HG02759 (cell line): ENCODE measurements around the gene MED20.

Experiments
- ATAC-seq: cut with Tn5 transposase; IDR thresholded peaks from one replicate; pipeline ENCODE4 v1.9.1; 2021; ENCODE audit warnings: mild to moderate bottlenecking, moderate library complexity; ENCODE audit not compliant: unreplicated experiment

MED20 gene

DNA sequence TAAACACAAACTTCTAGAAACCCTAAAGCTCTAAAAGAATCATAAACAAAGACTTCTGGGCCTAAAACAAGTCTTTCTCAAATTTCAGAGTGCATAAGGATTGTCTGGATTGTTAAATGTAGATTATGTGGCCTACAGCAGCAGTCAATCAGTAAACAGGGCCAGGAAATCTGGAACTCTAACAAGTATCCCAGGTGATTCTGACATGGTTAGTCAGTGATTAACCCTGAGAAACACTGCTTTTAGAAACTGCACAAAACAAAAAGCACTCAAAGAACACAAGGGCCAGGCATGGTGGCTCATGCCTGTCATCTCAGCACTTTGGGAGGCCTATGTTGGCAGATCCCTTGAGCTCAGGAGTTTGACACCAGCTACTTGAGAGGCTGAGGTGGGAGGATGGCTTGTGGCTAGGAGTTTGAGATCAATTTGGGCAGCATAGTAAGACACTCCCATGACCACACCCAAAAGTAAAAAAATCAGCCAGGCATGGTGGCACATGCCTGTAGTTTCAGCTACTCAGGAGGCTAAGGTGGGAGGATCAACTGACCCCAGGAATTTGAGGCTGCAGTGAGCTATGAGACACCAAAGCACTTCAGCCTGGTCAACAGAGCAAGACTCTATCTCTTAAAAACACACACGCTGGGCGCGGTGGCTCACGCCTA is 5.9 kb downstream of the MED20 start:
- no peak for ATAC-seq

DNA sequence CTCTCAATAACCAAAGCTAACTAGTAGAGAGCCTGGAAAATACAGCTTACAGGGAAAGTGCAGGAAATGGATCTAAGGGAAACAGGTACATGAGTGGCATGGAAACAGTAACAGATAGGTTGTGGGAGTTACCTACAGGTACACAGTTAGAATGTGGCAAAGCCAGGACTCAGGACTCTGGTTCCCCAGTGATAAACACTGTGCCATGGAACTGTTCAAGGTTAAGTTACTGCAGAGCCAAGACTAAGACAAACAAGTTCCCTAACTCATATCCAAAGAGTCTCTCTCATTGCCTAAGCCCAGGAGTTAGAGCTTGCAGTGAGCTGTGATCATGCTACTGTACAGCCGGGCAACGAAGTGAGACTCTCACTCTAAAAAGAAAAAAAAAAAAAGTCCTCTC is 6.6 kb downstream of the MED20 start:
- ATAC-seq, result no peak

DNA sequence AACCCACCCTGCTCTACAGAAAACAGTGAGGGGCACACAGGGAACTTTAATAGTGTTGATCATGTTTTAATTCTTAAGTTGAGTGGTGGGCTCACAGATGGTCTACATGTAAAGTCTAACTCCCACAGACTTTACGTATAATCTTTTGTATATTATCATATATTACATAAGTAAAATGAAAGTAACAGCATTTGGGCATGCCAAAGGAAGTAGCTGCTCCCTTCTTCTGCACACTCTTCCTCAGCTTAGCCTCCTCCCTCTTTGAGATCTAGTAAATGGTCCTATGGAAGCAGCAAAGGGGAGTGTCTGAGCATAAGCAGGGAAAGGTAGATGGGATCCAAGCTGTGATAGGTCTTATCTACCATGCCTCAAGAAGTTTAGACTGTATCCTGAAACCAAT is 11.2 kb downstream of the MED20 start:
- no peak for ATAC-seq

DNA sequence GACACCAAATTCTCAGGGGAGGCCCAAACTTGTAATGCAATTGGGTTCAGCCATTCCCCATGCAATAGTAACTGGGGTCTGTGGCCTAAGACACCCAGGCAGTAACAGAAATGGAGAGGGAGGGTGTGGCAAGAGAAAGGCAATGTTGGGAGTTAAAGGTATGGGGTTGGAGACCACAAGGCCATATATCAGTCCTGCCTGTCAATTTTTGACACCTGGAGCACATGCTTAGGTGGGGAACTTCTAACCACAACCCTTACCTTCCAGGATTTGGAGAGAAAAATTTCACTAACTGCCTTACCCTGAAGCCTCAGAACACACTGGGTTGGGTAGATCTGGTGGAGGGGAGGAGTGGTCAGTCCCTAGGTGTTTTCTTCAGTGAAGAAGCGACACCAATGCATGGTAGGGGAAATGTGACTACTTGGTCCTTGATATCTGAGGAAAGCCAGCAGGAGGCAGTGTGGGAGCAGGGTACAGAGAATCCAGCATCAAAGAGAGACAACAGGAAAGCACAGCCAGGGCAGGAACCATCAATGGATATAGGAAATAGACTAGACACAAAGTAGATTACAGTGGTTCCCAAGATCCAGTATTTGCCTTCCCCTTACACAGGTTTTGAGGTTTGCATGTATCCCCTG is 18.9 kb downstream of the MED20 start:
- no peak for ATAC-seq

DNA sequence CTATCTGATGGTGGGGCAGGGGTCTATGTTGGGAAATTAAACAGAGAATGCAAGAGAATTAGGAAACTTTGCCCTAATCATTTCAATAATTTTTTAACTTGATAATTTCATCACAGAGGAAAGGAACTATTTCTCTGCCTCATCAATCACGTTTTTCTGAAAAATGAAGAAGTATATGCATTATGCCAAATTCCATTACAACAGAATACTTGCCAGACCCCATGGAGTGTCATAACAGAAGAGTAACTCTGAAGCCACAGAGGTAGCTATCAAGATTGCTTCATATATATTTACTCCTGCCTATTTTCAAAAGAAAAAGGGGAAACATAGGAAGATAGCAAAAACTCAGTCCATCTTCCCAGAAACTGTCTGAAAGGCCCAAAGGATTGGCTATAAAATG is 20.1 kb downstream of the MED20 start:
- no peak for ATAC-seq

DNA sequence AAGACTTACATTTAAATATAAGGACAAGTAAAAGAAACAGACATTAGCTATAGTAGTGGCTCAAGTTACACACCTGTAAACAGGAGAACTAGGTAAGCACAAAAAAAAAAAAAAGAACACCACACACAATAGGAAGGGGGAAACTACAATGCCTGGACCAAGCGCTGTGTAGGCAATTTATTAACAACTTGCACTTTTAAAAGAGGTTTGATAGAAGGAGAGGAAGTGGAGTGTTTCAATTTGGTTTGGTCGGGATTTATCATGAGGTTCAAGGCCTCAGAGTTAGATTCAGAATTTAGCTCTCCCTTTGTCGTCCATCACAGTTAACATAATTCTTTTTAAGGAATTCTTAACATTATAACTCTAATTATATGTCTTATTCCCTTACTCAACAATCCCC is 24.7 kb downstream of the MED20 start:
- no peak for ATAC-seq

DNA sequence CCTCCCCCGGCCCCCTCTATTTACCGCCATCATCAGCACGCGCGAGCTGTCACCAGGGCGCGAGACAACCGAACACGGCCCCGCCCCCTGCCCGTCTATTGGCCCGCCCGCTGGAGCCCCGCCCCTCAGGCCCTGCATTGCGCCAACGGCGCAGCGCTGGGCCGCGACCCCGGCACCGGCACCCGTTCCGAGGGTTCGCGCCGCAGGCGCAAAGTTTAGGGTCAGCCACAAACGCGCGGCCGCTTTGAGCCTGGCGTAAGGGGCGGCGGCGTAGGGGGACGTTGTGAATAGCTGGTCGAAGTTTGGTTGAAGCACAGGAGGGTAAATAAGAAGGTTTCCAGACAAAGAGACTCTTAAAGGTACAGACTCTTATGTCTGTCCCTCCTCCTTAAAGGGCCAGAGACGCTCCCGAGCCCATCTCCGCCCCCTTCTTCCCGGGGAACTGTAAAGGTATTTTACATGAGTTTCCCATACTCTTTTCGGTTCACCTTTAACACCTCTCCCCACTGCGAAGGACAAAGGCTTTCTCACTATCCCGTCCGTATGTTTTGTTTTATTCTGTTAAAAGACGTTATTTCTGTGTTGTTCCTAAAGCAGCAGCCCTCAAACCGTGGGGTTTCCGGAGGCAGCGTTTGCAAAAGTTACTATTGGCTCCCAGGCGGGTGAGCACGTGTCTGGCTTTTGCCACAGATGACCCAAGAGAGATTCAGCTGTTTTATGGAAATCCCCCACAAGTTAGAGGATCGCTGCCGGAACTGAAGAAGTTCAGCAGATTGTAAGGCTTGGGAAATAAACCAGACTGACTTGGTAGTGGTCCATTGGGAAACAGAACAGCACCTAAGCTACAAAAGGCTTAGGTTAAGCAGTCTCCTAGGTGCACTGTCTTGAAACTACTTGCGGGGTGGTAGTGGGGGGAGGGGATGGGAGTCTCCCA is 25.4 kb downstream of the MED20 start, which contains the start of gene USP49:
TSS of gene USP49 (minus strand) at position 76 of the 934 bp plus-strand sequence. CDS start 88,392 bp downstream, outside the sequence.
- ATAC-seq, result peak; percentile 89

DNA sequence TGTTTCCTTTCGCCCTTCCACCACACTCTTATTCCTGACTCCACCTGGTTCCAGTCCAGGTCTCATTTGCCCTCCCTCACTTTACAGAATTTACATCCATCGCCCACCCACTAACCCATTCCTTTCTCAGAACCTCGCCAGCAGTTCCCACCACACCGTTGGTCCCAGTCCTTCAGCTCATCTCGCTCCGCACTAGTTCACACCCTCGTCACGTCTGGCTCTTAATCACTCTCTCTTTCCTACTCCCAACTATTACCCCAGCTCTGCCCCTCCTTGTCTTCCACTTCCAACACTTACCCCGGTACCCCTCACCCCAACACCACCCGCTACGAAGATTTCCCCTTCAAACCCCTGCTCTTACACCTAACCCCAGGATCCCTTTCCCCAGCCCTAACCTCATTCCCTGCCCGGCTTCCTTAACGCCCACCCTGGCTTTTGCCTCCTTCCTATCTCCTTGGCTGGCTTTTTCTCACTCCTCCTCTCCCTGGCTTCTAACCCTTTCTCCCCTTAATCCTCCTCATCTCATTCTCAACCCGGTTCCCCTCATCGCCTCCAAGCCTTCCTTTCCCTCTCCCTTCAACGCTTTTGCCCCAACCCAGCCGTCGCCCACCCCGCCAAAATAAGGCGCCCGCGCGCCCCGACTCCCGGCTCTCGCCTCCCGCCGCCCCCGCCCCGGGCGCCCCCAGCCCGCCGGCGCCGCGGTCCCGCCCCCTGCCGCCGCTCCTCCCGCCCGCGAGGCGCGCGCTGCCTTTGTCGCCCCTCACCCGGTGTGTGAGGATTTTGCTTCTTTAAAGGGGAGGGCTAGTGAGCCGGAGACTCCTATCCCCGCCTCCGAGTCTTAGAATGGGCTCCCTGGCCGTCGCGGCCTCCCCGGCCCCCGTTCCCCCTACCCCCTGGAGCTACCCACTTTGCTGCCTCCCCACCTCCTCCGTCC is 26.3 kb downstream of the MED20 start:
- peak; percentile 33 for ATAC-seq

DNA sequence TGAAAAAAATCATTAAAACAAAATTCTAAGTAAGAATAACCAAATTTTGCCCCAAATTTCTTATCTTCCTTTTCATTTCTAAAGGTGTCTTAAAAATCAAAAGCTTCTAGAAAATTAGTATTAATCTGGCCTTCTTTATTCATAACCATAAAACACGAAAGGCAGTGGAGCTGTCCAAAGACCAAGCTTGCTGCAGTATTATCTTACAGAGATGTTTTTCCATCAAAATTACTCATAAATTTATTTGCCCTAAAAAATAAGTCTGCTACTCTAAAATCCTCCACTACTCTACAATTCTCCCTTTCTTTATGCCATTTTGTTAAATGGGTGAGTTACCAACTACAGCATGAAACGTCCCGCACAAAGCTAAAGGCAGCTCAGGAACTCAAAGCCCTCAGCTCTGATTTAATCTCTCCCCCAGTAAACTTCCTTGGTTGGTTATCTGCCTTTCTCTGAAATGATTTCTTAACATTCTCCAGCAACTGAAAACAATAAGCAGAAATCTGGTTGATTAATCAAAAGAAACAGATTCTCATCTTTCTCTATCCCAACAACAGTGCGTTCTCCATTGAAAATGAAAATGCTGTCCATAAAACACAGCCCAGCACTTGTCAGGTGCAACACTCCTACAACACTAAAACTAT is 27.9 kb downstream of the MED20 start:
- no peak for ATAC-seq

DNA sequence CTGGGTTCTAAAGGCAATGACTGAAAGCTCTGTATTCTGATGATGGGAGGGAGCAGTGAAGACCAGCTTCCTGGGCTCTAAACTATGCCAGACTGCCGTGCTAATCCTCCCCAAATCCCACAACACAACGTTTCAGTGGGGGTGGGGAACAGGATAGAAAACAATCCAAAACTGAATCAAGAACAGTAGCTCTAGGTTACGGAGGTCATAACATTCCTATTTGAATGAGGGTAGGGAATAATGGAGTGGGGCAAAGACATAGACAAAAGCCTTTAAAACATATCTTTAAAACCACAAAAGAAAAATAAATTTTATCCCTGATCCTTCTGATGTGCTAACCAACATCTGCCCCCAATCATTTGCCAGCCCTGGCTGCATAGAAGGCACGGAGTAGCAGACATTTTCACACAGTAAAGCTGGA is 33.6 kb downstream of the MED20 start:
- ATAC-seq, result no peak

DNA sequence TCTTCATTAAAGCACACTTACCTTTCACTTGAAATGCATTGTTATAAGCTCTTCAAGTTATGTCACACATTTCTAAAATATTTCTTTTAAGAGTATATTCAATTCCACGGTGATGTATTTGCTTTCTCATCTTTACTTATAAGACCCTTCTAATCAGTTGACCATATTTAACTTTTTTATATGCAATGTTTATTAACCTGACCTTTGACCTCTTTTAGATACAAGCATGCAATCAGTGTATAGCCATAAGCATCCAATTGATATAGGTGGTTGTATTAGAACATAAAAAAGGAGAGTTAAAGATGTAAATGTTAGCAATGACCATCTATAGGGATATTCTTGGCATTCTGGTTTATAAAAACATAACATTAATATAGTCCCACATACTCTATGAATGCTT is 35.0 kb downstream of the MED20 start:
- no peak for ATAC-seq

DNA sequence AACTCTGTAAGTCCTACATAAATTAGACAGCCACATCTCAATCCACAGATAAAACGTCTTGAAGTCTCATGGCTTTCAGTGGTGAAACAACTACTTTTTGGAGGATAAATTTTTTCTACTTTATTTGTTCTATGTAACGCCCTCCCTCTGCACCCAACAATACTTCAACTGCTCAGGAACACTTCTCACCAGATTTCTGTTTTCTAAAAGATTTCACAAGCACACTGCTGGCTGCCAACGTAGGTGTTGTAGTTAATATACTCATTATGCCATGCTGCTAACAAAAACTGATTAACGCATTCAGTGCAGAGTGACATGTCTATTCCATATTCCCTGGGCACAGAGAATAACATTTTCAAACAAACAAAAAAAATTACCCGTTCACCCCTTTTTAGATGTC is 36.0 kb downstream of the MED20 start:
- no peak for ATAC-seq

DNA sequence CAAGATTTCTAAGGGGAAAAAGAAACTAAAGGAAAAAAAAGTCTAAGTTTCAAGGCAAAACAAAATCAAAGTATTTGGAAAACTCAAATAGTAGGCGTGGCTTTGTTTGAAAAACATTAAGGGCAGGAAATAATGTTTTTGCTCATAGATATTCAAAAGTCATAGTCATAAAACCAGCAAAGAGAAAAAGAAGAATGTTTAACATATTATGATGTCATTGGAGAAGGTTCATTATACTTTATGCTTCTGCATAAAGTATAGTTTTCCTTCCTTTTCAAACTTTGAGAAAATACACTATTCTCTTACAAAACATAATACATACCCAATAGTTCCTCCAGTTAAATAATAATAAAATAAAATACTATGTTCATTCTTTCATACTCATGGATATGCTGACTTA is 39.4 kb downstream of the MED20 start:
- no peak for ATAC-seq

DNA sequence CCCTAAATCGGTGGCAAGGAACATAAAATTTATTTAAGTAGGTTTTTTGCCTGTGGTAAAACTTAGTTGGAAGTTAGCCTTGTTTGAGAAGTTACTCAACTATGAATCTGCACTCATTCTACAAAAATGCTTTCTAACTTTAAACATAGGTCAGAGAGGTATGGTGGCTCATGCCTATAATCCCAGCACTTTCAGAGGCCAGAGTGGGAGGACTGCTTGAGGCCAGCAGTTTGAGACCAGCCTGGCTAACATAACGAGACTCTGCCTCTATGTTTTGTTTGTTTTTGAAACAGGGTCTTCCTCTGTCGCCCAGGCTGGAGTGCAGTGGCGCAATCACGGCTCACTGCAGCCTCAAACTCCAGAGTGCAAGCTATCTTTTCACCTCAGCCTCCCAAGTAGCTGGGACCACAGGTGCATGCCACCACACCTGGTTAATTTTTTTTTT is 42.0 kb downstream of the MED20 start:
- no peak for ATAC-seq

DNA sequence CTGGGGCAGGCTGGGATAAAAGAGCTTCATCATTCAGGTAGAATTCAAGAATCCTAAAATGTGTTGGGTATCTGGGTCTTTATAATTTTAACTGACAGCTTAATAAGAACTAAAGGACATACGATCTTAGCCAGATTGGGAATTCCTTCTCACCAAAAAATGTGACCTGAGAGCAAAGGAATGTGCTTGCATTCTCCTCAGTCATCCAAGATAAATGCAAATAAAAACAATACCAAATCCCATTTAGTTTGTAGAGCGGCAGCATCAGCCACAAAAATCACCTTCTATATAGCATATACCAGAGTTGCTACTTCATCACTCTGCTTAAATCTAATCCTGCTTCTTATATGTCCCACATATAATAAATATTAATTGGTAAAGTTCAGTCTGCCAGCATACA is 42.7 kb downstream of the MED20 start:
- no peak for ATAC-seq

DNA sequence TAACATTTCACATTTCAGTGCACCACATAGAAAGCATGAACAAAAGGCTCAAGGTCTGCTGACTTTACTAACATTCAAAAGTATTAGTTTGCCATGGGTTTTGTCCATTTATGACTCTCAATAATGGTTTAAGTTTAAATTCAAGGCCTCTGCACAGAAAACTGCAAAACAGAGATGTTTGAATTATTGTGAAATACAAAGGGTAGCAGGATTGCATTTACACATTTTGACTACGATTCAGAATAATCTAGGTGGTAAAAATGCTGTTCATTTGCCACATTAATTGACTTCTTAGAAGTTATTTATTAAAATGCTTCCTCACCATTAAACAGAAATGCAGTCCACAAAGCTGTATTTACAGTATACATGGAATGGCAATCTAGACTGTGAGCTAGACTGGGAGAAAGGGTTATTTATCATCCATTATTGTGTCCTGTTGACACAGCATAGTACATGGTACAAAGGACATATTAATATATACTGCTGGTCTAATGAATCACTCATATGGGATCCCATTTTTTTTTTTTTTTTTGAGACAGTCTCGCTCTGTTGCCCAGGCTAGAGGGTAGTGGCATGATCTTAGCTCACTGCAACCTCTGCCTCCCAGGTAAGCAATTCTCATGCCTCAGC is 43.8 kb downstream of the MED20 start:
- ATAC-seq, result no peak

DNA sequence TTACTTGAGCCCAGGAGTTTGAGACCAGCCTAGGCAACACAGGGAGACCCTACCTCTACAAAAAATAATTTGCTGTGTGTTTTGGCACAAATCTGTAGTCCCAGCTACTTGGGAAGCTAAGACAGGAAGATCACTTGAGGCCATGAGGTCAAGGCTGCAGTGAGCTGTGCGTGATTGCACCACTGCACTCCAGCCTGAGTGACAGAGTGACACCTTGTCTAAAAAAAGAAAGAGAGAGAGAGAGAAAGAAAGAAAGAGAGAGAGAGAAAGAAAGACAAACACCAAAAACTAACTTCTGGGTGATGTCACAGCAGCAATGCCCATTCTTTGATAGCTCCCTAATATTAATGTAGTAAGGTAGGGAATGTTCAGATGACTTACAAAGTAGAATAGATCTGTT is 46.2 kb downstream of the MED20 start:
- ATAC-seq, result no peak

DNA sequence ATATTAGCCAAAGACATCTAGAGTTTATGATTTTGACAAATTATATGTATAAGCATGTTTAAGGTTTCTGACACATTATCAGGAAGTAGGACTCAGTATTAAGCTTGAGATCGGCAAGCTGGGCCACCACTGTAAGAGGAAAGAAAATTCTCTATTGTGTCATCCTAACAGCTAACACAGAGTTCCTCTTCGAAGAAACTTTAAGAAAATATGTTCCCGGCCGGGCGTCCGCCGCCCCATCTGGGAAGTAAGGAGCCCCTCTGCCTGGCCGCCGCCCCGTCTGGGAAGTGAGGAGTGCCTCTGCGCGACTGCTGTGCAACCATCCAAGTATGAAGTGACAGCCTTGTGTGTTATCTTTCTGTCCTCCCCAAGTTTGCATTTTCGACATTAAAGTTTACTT is 48.8 kb downstream of the MED20 start:
- ATAC-seq, result no peak

DNA sequence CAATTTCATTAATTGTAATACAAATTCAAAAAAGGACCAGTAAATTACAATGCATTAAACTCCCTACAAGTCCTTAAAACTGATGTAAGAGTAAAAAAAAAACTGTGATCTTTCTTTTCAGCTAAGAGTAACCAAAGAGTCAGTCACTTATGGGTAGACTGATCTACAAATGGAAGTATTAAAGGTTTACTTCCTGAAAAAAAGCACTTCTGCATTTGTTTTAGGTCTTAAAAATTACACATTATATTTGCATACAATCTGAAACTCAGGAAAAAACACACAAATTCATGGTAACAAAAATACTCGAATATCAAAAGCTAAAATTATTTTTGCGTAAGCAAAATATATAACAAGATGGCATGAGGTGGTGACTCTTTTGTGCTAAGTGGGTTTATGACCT is 49.2 kb downstream of the MED20 start:
- no peak for ATAC-seq

DNA sequence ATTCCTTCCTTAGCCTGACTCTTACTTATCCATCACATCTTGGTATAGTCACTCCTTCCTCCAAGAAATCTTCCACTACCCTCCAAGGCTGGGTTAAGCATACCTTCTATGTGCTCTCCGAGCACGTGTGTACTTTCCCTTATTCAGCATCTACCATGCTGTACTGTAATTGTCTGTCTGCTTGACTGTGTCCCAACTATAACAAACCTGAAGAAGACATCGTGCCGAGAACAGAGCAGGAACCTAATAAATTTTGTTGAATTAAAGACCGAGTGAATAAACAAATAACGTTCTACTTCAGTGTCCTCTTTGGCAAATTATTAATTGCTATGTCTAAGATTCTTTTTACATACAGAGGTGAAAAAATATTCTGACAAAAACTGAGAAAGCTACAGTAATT is 61.6 kb downstream of the MED20 start:
- ATAC-seq, result no peak
